Endodermal cell (in vitro differentiated cells): Measurements from ENCODE around the gene ARL15. TPM values are rescaled to one million over a fixed set of nuclear protein-coding genes. Genes with fewer than 3 reads are reported as not detected.
A peak's percentile ranks its signal among the peaks of the same experiment; 100 is the strongest.

Source experiments
- DNase-seq: peaks from one replicate; pipeline ENCODE4 v3.0.0-alpha.2; 2017
- H3K27ac ChIP-seq: 2 replicates; pipeline ENCODE4 v1.5.1; 2013; ENCODE audit warnings: mild to moderate bottlenecking, low read depth, low read length, moderate library complexity
- H3K27me3 ChIP-seq: 2 replicates; pipeline ENCODE4 v1.6.1; 2013; ENCODE audit warnings: mild to moderate bottlenecking, low read length, moderate library complexity; ENCODE audit not compliant: insufficient read depth, control insufficient read depth, poor library complexity, severe bottlenecking
- H3K36me3 ChIP-seq: 2 replicates; pipeline ENCODE4 v1.7.0; 2013; ENCODE audit warnings: mild to moderate bottlenecking, low read length, moderate library complexity; ENCODE audit not compliant: control insufficient read depth, insufficient read depth
- H3K4me1 ChIP-seq: one replicate; pipeline ENCODE4 v1.7.0; 2013; ENCODE audit warnings: low read length; ENCODE audit not compliant: control insufficient read depth, insufficient read depth
- H3K4me3 ChIP-seq: 2 replicates; pipeline ENCODE4 v1.5.1; 2013; ENCODE audit warnings: mild to moderate bottlenecking, low read length, moderate library complexity
- H3K9ac ChIP-seq: 2 replicates; pipeline ENCODE4 v1.6.1; 2013; ENCODE audit warnings: mild to moderate bottlenecking, low read length, moderate library complexity; ENCODE audit not compliant: poor library complexity, severe bottlenecking; ENCODE audit errors: extremely low read depth
- H3K9me3 ChIP-seq: 2 replicates; pipeline ENCODE4 v1.6.1; 2013; ENCODE audit warnings: mild to moderate bottlenecking, low read length, moderate library complexity; ENCODE audit not compliant: control insufficient read depth
- H3K27ac Mint-ChIP-seq: 2 replicates; pipeline ENCODE4 v1.8.0; 2020; ENCODE audit warnings: mixed read lengths
- H3K27me3 Mint-ChIP-seq: 2 replicates; pipeline ENCODE4 v1.8.0; 2021; ENCODE audit warnings: mild to moderate bottlenecking, mixed read lengths; ENCODE audit not compliant: insufficient read depth
- H3K36me3 Mint-ChIP-seq: 2 replicates; pipeline ENCODE4 v1.8.0; 2020; ENCODE audit warnings: low read depth, mixed read lengths
- H3K4me1 Mint-ChIP-seq: 2 replicates; pipeline ENCODE4 v1.8.0; 2020; ENCODE audit warnings: mixed read lengths
- H3K4me3 Mint-ChIP-seq: 2 replicates; pipeline ENCODE4 v1.8.0; 2020; ENCODE audit warnings: mild to moderate bottlenecking, moderate library complexity, mixed read lengths
- H3K9me3 Mint-ChIP-seq: 2 replicates; pipeline ENCODE4 v1.8.0; 2020; ENCODE audit warnings: mild to moderate bottlenecking, mixed read lengths
- CTCF ChIP-seq: fragments of 200-600 bp; sonication (generic); conservative IDR thresholded peaks from 2 replicates; pipeline ENCODE4 v1.5.0; 2021; ENCODE audit warnings: antibody characterized with exemption, mild to moderate bottlenecking
- WGBS, 2 experiments: methylation state at CpG; one replicate each; pipeline versions ENCODE4 v1.1.5 to v1.1.7; 2013; ENCODE audit warnings: missing lambda C conversion rate in 2 of 2, mixed read lengths in 1 of 2; ENCODE audit not compliant: insufficient coverage in 1 of 2, insufficient read length in 1 of 2; 5-methylcytosine and 5-hydroxymethylcytosine counted together
- total RNA-seq, 2 donors: library from RNA; stranded (reverse); fragmentation: NEBNext Ultra II Directional in 1 of 2; extraction: Animal tissue kit (Norgen Biotek cat#: 25700) in 1 of 2; gene quantifications; 2 replicates in 1 of 2; 3 replicates in 1 of 2; pipeline ENCODE4 v1.2.1, GENCODE V29; 2021

The ARL15 gene
- total RNA-seq, 2 donors from 2014 or later = 23.3 to 24.0 TPM

- no peaks in the 10 kb centered on the region for H3K36me3 Mint-ChIP-seq
- no peak for DNase-seq
- H3K9me3 Mint-ChIP-seq = no peaks in the 10 kb centered on the region
- H3K4me3 Mint-ChIP-seq = no peak overlapping the region
- Histone ChIP-seq H3K4me1 (peaks cover 8% of the 10 kb centered on the region), H3K4me3 (no peak overlapping the region), H3K27ac (no peak overlapping the region), H3K27me3 (peaks cover 19% of the 10 kb centered on the region), H3K36me3 (no peaks in the 10 kb centered on the region), H3K9ac (no peak overlapping the region), H3K9me3 (no peaks in the 10 kb centered on the region)
- H3K27ac Mint-ChIP-seq = no peak overlapping the region
- no peak for TF ChIP-seq CTCF
- peaks cover 38% of the 10 kb centered on the region for H3K4me1 Mint-ChIP-seq
- 94 to 100% methylated on average over 1 to 3 of the region's 3 CpGs for WGBS, 2 experiments
- H3K27me3 Mint-ChIP-seq = peaks cover 15% of the 10 kb centered on the region
Measured at GRCh38 chr5:54312499-54312898, 2.1 kb upstream of the ARL15 start.

GRCh38 chr5:54311176-54311677 lies 854 bp upstream of the ARL15 start:
- Mint-ChIP-seq H3K4me1 (peaks cover 48% of the 10 kb centered on the region), H3K36me3 (no peaks in the 10 kb centered on the region), H3K4me3 (peak overlapping the region; percentile 92), H3K9me3 (no peaks in the 10 kb centered on the region), H3K27ac (peak overlapping the region; percentile 96), H3K27me3 (peaks cover 15% of the 10 kb centered on the region)
- Histone ChIP-seq H3K36me3 (no peaks in the 10 kb centered on the region), H3K27ac (no peak overlapping the region), H3K9ac (peak overlapping the region; percentile 66), H3K9me3 (no peaks in the 10 kb centered on the region), H3K27me3 (peaks cover 19% of the 10 kb centered on the region), H3K4me1 (peaks cover 17% of the 10 kb centered on the region), H3K4me3 (peak overlapping the region; percentile 92)
- no peak for TF ChIP-seq CTCF
- 1 to 4% methylated on average over 6 to 16 of the region's 16 CpGs for WGBS, 2 experiments
- peak; percentile 54 for DNase-seq

GRCh38 chr5:54309691-54310432 lies 511 bp downstream of the ARL15 start:
- no peaks in the 10 kb centered on the region for H3K36me3 ChIP-seq
- H3K9ac ChIP-seq = peak overlapping the region; percentile 66
- peak overlapping the region; percentile 92 for H3K4me3 ChIP-seq
- no peaks in the 10 kb centered on the region for H3K9me3 Mint-ChIP-seq
- H3K4me1 Mint-ChIP-seq = peaks cover 36% of the 10 kb centered on the region
- peaks cover 13% of the 10 kb centered on the region for H3K4me1 ChIP-seq
- DNase-seq = peak; percentile 86
- no peak for TF ChIP-seq CTCF
- peaks cover 19% of the 10 kb centered on the region for H3K27me3 ChIP-seq
- peak overlapping the region; percentile 92 for H3K4me3 Mint-ChIP-seq
- WGBS, 2 experiments = 0 to 2% methylated on average over 12 to 39 of the region's 39 CpGs
- peak overlapping the region; percentile 96 for H3K27ac Mint-ChIP-seq
- no peaks in the 10 kb centered on the region for H3K36me3 Mint-ChIP-seq
- H3K9me3 ChIP-seq = no peaks in the 10 kb centered on the region
- peak overlapping the region; percentile 8 for H3K27ac ChIP-seq
- H3K27me3 Mint-ChIP-seq = peaks cover 15% of the 10 kb centered on the region
